ENCODE results near the gene ERN1. TPM values are rescaled to one million over a fixed set of nuclear protein-coding genes. Genes with fewer than 3 reads are reported as not detected.
A peak's percentile ranks its signal among the peaks of the same experiment; 100 is the strongest.

The ERN1 gene
- polyA plus RNA-seq, 1 donor (not counting 4 experiments of a cell fraction or from before 2014, with no cell fraction given), result 7.1 TPM

- Histone ChIP-seq H3K36me3 (ENCODE audit: control insufficient read depth in 2 of 2, extremely low read depth in 1 of 2, insufficient read depth in 2 of 2, low read length in 2 of 2) (no peaks in the 10 kb centered on the region), H3K79me2 (ENCODE audit: control insufficient read depth, insufficient read depth, low read length) (no peaks in the 10 kb centered on the region), H2AFZ (ENCODE audit: control insufficient read depth, low read length) (no peak overlapping the region), H3K9ac (ENCODE audit: control insufficient read depth, extremely low read depth, insufficient read depth, low read length) (no peak overlapping the region), H4K20me1 (ENCODE audit: control insufficient read depth, extremely low read depth, insufficient read depth, low read length) (no peaks in the 10 kb centered on the region), H3K27ac (ENCODE audit: control insufficient read depth, insufficient read depth, low read length) (no peak overlapping the region), H3K9me3 (ENCODE audit: control insufficient read depth, low read depth, low read length) (no peaks in the 10 kb centered on the region), H3K4me1 (ENCODE audit: control insufficient read depth, extremely low read depth, insufficient read depth, low read length) (peaks cover 4% of the 10 kb centered on the region), H3K27me3 (ENCODE audit: control insufficient read depth, extremely low read depth, insufficient read depth, low read length) (peaks cover 41% of the 10 kb centered on the region), H3K4me3 (ENCODE audit: control insufficient read depth in 2 of 3, extremely low read depth in 1 of 3, insufficient read depth in 2 of 3, low read depth in 1 of 3, low read length in 3 of 3) (no peak overlapping the region), H3K9me1 (ENCODE audit: control insufficient read depth, extremely low read depth, insufficient read depth, low read length) (no peaks in the 10 kb centered on the region), H3K4me2 (ENCODE audit: control insufficient read depth, extremely low read depth, insufficient read depth, low read depth, low read length) (no peak overlapping the region)
- no peak for FAIRE-seq
- TF ChIP-seq, protein P1, sequence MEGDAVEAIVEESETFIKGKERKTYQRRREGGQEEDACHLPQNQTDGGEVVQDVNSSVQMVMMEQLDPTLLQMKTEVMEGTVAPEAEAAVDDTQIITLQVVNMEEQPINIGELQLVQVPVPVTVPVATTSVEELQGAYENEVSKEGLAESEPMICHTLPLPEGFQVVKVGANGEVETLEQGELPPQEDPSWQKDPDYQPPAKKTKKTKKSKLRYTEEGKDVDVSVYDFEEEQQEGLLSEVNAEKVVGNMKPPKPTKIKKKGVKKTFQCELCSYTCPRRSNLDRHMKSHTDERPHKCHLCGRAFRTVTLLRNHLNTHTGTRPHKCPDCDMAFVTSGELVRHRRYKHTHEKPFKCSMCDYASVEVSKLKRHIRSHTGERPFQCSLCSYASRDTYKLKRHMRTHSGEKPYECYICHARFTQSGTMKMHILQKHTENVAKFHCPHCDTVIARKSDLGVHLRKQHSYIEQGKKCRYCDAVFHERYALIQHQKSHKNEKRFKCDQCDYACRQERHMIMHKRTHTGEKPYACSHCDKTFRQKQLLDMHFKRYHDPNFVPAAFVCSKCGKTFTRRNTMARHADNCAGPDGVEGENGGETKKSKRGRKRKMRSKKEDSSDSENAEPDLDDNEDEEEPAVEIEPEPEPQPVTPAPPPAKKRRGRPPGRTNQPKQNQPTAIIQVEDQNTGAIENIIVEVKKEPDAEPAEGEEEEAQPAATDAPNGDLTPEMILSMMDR (optimal IDR thresholded peaks at IDR 0.05 in 1 of 3, IDR thresholded peaks at IDR 0.05 in 1 of 3, conservative IDR thresholded peaks at IDR 0.05 in 1 of 3; ENCODE audit: extremely low read depth in 1 of 3, insufficient read depth in 2 of 3, low read length in 3 of 3), result no peak
- no peak for TF ChIP-seq EZH2 (IDR thresholded peaks at IDR 0.05; ENCODE audit: low read length)
- no peak for DNase-seq (ENCODE audit: low read depth, low spot score)
- dilution Hi-C loops (cut with MboI; ENCODE audit: extremely low pct_ligation_motif_present, low sequenced_read_pairs), result no loop called here
Observed at GRCh38 chr17:63999680-64000531, 130.0 kb downstream of the ERN1 start.

- DNase-seq (ENCODE audit: low read depth, low spot score), result no peak
- Histone ChIP-seq H3K4me1 (ENCODE audit: control insufficient read depth, extremely low read depth, insufficient read depth, low read length) (peaks cover 4% of the 10 kb centered on the region), H3K4me3 (ENCODE audit: control insufficient read depth in 2 of 3, extremely low read depth in 1 of 3, insufficient read depth in 2 of 3, low read depth in 1 of 3, low read length in 3 of 3) (peak overlapping the region in 1 of 3 experiments; percentile 40), H3K79me2 (ENCODE audit: control insufficient read depth, insufficient read depth, low read length) (no peaks in the 10 kb centered on the region), H3K9me1 (ENCODE audit: control insufficient read depth, extremely low read depth, insufficient read depth, low read length) (no peaks in the 10 kb centered on the region), H3K27me3 (ENCODE audit: control insufficient read depth, extremely low read depth, insufficient read depth, low read length) (peaks cover 42% of the 10 kb centered on the region), H3K9me3 (ENCODE audit: control insufficient read depth, low read depth, low read length) (no peaks in the 10 kb centered on the region), H3K4me2 (ENCODE audit: control insufficient read depth, extremely low read depth, insufficient read depth, low read depth, low read length) (peak overlapping the region; percentile 74), H3K27ac (ENCODE audit: control insufficient read depth, insufficient read depth, low read length) (no peak overlapping the region), H2AFZ (ENCODE audit: control insufficient read depth, low read length) (no peak overlapping the region), H3K9ac (ENCODE audit: control insufficient read depth, extremely low read depth, insufficient read depth, low read length) (no peak overlapping the region), H3K36me3 (ENCODE audit: control insufficient read depth in 2 of 2, extremely low read depth in 1 of 2, insufficient read depth in 2 of 2, low read length in 2 of 2) (no peaks in the 10 kb centered on the region), H4K20me1 (ENCODE audit: control insufficient read depth, extremely low read depth, insufficient read depth, low read length) (no peaks in the 10 kb centered on the region)
- dilution Hi-C loops (cut with MboI; ENCODE audit: extremely low pct_ligation_motif_present, low sequenced_read_pairs), result no loop called here
- TF ChIP-seq, protein P1 (optimal IDR thresholded peaks at IDR 0.05 in 1 of 3, IDR thresholded peaks at IDR 0.05 in 1 of 3, conservative IDR thresholded peaks at IDR 0.05 in 1 of 3; ENCODE audit: extremely low read depth in 1 of 3, insufficient read depth in 2 of 3, low read length in 3 of 3), result no peak
- no peak for TF ChIP-seq EZH2 (IDR thresholded peaks at IDR 0.05; ENCODE audit: low read length)
- FAIRE-seq, result no peak
Observed at GRCh38 chr17:63998721-63999679, 130.9 kb downstream of the ERN1 start.
